ENCODE data around the gene KIAA0930.

- TF ChIP-seq POLR2AphosphoS5 (IDR thresholded peaks at IDR 0.05; ENCODE audit: low read depth) (no peak), CTCF (conservative IDR thresholded peaks at IDR 0.05; ENCODE audit: low read depth in 2 of 2) (no peak), CREB1 (CRISPR knock-in tag; IDR thresholded peaks at IDR 0.05; ENCODE audit: low read depth) (no peak), NANOG (IDR thresholded peaks at IDR 0.05; ENCODE audit: borderline replicate concordance) (no peak), ZNF331 (CRISPR knock-in tag; IDR thresholded peaks at IDR 0.05; ENCODE audit: low read depth) (no peak), EZH2 (IDR thresholded peaks at IDR 0.05; ENCODE audit: low read depth, unreplicated experiment) (no peak)
Measured at GRCh38 chr22:45238076-45238956, 2.4 kb downstream of the KIAA0930 start.

Data from GM23338 (cell line).